HG03571 (cell line): Measurements from ENCODE around the gene DKK3.

Source experiments
- ATAC-seq: cut with Tn5 transposase; IDR thresholded peaks from one replicate; pipeline ENCODE4 v1.9.1; 2021; ENCODE audit not compliant: unreplicated experiment

Gene DKK3

DNA sequence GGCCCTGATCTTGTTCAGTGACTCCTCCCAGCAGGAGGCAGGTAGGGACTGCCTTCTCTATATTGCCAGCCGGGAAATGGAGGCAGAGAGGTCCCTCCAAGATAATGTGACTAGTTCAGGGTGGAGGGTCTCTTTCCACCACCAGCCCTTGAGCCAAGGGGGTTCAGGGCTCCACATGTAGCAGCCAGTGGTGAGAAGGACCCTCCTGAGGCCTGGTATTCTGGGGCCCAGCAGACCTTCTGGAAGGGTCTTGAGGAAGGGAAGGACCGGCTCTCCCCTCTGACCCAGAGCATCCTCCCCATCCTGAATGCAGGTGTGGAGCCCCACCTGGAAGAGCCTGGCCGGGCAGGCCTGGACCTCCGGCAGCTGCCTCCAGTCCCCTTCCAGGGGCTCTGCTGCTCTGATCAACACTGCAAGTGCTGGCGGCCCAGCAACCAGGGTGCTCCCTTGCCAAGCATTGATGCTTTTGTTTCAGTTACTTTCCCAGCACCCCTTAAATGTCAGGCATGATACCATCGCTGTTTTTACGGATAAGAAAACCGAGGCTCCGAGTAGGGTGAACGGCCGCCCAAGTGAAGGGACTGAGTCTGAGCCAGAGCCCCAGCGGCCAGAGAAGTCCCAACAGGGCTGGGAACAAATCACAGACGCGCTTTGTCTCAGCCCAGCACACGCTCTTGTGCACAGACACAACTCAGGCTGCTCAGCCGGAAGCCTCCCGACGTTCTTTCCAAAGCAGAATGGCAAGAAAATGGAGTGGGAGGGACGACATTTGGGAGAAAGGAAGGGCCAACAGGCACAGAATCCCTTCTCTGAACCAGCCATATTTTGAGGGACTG, 38.8 kb downstream of the DKK3 start:
- no peak for ATAC-seq

GRCh38 chr11:11968511-11969280, 39.7 kb downstream of the DKK3 start:
- no peak for ATAC-seq

GRCh38 chr11:11967669-11968510, 40.5 kb downstream of the DKK3 start:
- ATAC-seq: no peak

GRCh38 chr11:11966826-11967668, 41.4 kb downstream of the DKK3 start:
- ATAC-seq: peak; percentile 92

DNA sequence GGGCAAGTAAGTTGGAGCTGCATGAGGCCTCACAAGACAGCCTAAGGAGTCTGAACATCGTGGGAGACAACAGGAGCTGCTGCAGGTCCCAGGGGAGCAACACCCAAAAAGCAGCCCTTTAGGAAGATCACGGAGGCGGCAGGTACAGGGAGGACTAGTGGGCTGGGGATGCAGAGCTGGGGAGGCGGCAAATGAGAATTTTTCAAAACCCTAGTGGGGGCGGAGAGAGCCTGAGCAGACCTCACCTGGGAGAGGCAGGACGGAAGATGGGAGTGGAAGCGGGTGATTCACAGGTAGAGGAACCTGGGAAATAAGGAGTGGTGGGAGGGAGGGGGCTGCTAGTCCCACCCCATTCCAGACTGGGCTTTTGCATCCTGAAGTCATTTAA, 42.1 kb downstream of the DKK3 start:
- no peak for ATAC-seq

DNA sequence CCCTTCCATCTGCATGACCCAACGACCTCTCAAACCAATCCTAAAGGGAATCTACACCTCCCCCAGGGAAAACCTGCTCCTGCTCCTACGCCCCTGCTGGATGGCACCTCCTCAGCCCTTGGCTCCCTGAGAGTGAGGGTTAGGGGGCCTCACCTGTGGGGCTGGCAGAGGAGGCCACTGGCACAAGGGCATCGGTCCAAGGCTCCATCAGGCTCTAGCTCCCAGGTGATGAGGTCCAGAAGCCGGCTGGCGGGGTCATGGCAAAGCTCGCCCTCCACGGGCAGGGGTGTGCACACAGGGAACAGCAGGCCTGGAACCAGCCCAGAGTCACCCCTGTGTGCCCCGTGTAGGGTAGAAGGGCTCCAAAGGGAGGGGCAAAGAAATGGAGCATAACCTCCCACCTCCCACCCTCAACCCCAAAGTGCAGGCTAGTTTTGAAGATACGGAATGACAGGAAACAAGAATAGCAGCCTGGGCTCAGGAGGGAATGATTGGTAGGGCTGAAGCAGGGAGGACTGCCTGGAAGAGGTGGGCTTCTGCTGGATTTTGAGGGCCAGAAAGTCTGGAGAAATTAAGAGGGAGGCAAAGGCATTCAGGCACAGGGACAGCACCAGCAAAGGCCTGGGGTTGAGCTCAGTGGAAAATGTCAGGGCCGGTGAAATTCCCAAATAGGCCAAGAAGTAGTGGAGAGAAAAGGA, 42.6 kb downstream of the DKK3 start:
- ATAC-seq: no peak

DNA sequence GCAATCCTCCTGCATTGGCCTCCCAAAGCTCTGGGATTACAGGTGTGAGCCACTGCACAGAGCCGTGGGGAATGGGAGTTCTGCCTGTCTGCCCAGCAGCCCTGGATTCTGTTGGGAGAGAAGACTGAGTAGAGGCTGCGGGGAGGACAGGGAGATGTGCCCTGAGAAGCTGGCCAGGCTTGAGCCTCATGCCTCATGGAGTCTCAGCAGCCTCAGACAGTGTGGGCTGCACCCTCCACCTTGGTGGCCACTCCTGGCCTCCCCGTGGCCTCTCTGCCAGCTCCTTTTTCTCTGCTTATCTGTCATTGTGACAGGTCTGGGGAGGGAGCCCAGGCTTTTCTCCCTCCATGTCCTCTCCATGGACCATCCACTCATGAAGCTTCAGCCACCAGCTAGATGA, 43.2 kb downstream of the DKK3 start:
- ATAC-seq: no peak

DNA sequence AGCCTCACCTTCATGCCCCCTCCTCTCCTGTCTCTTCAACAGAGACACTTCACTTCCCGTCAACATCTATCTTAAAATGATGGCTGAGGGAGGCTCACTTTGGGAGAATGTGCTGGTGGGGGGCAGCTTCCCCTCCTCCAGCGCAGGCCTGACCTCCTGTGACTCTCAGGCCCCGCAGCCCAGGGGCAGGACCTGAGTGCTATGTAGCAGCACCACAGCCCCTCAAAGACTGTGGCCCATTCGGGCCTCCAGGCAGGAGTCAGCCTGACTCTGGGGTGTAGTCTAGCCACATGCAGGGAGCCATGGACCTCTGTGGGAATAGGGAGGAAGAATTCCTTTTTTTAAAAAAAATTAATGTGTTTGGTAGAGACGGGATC, 43.7 kb downstream of the DKK3 start:
- no peak for ATAC-seq

GRCh38 chr11:11963842-11964773, 44.3 kb downstream of the DKK3 start:
- no peak for ATAC-seq

DNA sequence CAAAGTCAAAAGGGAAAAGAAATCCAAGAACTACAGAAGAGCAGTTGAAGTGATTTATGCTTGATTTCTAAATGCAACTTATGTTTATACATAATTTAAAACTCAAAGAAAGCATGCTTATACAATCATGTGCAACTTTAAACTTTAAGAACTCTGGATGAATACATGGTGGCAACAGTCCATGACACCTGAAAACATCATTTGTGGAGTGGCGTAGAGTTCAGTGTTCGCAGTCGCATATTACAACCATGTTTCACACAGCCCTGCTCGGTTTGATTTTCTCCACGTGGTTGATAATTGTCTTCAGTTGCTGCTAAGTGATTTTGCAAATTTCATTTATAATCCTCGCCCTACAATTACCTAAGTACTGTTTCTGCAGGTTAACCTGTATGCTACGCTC, 45.4 kb downstream of the DKK3 start:
- ATAC-seq: no peak

- ATAC-seq: no peak
Measured at GRCh38 chr11:11961399-11962028, 46.9 kb downstream of the DKK3 start.

DNA sequence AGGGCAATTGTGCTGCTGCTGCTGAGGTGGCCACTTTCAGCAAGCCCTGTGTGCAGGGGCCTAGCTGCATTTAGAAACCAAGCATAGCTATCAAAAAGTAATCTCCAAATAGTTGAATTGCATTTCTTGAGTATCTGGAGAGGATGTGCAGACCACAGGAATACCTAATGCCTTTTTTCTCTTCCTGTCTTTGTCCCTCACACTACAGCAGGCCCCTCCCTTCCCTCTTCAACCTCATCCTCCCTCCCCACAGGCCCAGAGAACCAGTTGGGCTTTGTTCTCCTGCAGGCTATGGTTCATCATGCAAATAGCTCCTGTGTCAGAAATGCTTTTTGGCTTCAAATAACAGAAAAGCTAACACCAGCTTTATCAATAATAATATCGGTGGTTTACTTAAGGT, 47.7 kb downstream of the DKK3 start:
- no peak for ATAC-seq

- no peak for ATAC-seq
Measured at GRCh38 chr11:11959601-11960000, 48.8 kb downstream of the DKK3 start.

- no peak for ATAC-seq
Measured at GRCh38 chr11:11958403-11959231, 49.8 kb downstream of the DKK3 start.

- ATAC-seq: no peak
Measured at GRCh38 chr11:11956006-11956405, 52.4 kb downstream of the DKK3 start.

DNA sequence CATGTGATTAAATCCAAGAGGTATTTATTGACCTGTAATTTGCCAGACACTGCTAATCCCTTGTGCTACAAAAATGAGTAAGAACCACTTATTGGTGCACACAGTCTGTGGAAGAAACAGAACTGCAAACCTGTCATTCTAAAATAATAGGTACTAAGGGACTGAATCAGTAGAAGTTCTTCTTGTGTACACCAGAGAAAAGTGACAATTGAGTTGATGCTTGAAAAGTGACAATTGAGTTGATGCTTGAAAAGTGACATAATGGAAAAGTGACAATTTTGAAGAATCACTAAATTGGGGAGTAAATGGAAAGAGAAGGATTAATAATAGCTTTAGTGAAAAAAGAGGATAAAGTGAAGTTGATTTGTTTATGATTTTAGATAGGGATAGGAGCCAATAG, 56.4 kb downstream of the DKK3 start:
- ATAC-seq: no peak

- ATAC-seq: no peak
Measured at GRCh38 chr11:11949482-11949881, 58.9 kb downstream of the DKK3 start.
